IPS DF 19.7 (cell line): ENCODE data around the gene ARHGEF28.

Experiments used
- DNase-seq: peaks from one replicate; pipeline ENCODE4 v3.0.0-alpha.2; 2013; ENCODE audit warnings: low read depth, low spot score

The ARHGEF28 gene

DNA sequence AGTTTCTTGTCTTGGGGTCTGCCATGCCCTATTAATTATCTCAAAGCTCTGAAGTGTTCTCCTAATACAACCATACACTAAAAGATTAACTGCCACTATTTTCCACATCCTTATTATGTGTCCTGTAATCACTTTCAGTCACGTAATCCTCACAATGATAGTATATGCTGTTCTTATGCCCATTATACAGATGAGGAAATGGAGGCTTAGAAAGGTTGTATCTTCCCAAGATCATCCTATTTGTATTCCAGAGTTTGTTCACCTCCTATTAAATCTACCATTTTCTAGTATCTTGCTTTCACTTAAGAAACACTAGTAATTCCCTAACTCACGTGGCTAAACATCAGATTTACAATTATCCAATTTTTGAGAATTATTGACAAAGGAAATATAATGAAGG is 2.9 kb upstream of the ARHGEF28 start:
- no peak for DNase-seq

DNA sequence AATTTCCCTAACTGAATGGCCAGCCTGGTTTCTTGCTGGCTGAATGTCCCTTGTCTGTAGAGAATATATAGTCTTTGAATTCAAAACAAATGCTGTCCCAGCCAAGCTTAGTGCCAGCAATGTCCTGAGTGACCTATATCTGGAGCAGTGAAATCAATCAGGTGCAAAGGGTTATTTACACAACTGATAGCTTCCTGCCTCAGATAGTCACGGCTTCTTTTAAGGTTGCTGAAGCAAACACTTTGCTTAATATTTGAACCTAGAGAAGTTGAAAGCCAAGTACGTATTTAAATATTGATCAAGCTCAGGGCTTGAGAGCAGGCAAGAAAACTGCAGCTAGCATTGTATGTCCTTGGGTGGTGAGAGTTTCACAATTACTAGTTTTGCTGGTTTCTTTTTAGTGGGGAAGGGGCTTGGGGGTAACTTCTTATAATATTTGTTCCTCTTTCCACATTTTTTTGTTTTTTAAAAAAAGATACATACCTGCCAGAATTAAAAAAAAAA is 2.0 kb upstream of the ARHGEF28 start:
- DNase-seq, result no peak

DNA sequence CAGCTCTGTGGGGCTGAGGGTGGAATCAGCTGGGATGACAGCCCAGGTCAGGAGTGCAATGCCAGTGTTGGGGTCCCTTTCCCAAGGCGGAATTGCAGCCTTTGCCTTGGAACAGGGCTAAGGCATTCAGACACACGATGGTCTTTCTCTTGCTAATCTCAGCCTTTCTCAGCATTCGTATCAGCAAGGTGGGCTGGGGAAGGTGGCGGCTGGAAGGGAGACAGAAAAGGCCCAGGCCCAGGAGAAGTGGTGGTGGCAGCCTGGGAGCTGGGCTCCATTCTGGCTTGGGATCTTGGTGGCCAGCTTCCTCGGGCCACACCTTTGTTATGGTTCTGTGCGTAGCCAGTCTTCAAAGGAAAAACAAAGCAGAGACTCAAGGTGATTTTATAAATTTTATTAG is 1.1 kb upstream of the ARHGEF28 start:
- no peak for DNase-seq

DNA sequence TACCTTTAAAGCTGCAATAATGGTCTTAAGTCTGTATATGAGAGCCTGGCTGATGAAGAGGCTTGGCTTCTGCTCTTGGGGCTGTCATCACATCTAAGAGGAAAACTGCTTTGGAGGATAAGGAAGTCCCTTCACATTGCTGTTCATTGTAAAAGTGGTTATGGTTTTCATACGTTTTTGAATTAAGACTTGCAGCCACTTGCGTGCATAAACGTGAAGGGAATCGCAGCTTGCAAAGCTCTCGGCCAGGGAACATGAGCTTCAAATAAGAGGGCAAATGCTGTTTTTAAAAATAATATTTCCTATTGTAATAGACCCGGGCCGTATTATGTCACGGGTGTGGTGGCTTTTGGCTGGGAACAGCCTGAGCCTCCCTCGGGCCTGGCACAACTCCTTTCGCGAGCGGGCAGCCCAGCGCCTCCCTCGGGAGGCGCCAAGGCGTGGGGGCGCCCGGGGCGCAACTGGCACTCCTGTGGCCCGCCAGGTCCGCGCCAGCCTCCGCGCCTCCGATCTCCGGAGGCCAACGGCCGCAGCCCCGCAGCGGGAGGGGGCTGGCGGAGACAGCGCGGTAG is 538 bp upstream of the ARHGEF28 start:
- DNase-seq, result no peak

DNA sequence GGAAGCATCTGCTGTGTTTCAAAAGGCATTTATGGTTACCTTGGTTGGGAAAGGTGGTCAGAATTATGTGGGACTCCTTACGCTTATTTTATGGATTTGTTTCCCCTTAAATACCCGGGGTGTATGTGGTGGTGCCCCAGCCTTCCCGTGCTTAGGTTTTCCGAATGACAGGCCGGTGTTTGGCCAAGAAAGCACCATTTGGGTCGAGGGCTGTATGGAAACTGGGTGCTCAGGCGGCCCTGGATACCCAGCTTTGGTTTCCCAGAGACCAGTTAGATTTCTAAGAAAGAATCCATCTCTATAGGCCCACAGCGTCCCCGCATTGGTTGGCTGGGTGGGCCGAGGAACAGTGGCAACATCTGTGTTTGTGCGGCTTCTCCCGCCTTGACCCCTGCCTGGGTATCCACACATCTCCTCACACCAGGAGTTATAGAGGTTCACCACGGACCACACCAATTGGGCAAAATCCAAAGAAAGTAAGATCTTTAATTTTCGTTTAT is 868 bp downstream of the ARHGEF28 start:
- DNase-seq, result no peak

DNA sequence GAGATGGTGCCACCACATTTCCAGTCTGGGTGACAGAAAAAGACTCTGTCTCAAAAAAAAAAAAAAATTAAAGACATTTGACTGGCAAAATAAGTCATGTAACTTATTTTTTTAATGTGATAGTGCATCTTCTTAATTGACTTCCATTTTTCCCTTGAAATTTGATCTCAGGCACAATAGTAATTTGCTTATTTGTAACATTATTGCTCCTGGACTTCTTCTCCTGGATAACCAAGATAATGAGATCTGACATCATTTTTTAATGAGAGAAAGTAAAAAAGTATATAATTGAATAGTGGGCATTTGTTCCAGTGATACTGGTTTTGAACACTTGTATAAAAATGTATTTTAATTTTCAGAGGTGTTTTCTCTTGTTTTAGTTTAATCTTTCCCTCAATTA is 3.5 kb downstream of the ARHGEF28 start:
- no peak for DNase-seq

DNA sequence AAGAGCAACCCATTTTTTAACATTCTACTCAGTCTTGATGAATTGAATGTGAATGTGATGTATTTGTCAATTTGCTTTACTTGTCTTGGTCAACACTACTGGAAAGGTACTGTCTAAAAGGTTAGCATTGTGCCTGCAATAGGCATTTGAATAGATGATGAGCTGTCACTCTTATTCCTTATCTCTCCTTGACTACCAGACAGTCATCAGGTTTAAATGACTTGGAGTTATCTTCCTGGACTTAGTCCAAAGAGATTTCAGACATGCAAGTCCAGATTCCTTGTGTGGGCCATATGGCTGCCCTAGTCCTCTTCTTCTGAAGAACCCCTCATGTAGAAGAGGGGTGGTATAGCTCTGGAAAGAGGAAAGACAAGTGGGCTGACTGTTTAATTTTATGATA is 4.8 kb downstream of the ARHGEF28 start:
- DNase-seq, result no peak

DNA sequence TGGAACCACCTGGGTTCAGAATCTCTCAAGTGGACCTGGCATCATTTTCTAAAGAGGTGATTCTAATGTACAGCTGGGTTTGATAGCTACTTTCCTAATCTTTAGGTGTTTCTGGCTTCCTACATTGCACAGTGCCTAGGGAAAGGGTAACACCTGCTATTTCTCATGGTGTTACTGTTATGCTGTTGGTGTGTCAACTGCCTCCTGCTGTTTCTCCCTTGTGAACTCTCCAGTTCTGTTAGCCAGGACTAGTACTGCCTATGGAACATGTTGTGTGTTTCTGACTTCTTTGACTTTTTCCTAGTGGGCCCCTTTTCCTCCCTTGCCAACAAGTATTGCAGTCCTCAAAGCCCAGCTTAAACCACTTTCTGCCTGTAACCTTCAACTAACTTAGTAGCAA is 5.5 kb downstream of the ARHGEF28 start:
- no peak for DNase-seq

DNA sequence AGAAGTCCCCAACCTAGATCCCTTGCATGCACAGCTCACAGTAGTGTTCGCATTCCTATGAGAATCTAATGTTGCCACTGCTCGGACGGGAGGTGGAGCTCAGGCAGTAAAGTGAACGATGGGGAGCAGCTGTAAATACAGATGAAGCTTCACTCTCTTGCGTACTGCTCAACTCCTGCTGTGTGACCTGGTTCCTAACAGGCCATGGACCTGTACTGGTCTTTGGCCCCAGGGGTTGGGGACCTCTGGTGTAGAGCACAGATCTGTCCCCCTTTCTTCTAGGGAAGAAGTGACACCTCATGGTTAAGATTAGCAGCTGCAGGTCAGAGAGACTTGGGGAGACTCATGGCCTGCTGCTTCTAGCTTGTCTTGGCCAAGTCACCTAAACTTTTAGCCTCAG is 7.1 kb downstream of the ARHGEF28 start:
- DNase-seq, result peak; percentile 25

DNA sequence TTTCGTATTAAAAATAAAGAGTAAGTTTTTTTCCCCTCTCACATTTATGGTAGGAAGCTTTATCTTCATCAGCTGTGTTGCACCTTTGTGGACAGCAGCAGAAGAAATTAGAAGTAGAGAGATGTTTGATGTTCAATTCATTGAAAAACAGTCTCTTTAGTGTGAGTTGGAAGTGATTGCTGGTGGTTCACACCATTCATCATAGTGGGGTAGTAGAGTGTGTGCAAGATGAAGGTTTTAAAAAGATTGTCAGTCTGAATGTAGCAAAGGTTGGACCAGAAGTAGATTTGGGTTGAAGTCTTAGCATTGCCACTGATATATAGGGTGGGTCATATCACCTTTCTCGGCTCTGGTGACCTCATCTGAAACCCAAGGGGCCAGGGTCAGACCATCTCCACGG is 10.4 kb downstream of the ARHGEF28 start:
- no peak for DNase-seq

DNA sequence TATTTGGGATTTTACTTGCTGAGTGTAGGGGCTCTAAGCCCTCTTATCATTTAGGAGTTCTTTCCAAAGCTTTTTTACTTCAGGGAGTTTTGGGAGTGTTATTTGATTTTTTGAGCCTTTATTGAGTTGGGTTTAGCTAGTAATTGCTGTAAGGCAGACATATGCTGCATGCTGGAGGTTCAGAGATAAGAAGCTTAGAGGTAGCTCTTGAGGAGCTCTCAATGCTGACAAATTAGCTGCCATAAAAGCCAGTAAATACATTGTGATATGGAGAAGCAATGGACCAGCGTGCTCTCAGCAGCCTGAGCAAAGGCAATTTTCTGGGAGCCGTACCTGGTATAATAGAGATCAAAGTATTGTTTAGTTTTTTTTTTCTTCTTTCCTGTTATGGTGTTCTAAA is 11.6 kb downstream of the ARHGEF28 start:
- DNase-seq, result no peak

DNA sequence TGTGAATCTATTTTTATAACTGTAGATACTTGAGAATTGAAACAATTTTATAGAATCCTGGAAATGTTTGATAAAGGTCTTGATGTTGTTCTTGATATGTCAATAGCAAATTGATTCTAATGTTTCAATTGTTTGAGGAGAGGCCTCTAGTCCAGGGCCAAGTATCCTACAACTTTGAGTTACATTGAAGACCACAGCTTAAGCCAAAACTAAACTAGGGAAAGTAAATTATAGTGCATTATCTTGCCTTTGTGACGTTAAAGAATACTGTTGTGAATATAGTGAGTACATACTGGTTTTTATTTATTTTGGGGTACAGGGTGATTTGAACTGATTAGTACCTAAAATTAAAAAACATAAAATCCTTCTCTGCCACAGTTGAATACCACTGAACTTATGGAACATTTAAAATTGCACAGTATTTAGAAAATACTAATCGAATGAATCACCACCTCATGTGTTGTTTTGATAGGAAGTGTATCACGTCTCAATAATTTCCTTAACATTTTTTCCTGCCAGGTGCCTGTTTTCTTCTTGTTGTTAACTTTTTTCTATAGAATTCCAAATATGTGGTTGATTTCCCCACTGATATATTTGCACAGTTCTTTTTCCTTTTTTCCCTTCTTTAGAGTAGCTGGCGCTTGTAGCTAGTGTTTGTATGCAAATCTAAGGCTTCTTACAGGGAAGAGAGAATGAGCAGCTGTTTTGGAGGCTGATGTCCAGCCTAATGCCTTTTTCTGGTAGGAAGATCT is 12.5 kb downstream of the ARHGEF28 start:
- no peak for DNase-seq

DNA sequence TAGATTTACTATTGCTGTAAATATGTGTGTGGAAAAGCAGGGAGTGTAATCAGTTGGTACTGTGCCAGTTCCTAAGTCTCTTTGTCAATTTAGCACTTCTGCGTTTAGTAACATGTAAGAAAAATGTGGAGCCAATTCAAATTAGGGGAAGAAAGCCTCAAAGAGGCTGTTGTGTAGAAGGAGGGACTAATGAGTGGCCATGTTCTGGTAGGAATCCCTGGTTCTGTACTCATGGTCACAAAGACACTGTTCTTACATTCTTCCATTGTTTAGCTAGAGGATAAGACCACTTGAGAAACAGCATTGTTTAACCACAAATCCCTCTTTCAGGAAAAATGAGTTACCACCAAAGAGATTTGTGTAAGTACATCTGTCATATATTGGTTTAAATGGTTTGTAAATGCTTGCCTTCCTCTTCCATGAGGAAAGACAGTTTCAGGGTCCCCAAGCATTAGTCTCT is 14.9 kb downstream of the ARHGEF28 start:
- no peak for DNase-seq

DNA sequence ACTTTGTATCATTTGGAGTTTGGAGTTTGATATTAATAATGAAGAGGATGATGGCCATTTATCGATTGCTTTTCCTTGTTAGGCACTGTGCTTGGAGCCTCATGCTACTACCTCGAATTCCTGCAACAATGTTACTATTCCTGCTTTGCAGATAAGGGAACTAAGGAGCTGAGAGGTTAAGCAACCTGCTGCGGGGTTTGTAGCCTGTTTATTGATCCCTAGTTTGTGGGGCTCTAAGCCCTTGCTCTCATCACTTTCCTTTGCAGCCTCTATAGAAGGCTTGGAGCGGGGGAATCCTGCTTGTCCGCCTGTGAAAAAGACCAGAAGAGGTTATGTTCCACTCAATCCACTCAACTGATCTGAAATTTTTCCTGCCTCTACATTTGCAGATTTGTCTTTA is 15.8 kb downstream of the ARHGEF28 start:
- DNase-seq, result no peak

DNA sequence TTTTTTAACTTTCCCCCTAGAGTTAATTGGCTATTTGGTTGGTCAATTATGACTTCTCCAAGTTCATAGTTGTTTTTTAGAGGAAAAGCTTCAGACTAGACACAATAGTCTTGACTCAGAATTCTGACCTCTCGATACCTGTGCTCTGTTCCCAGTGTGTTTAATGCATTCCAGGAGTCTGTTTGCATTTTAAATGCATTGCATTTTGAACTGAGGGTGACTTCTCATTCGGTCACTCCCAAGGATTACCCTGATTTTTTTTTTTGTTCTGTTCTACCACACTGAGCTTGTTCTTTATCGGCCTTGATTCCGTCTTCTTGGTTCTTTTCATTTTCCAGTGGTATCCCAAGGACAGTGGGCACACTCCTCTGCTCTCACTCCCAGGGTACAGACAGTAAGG is 16.3 kb downstream of the ARHGEF28 start:
- DNase-seq, result no peak

DNA sequence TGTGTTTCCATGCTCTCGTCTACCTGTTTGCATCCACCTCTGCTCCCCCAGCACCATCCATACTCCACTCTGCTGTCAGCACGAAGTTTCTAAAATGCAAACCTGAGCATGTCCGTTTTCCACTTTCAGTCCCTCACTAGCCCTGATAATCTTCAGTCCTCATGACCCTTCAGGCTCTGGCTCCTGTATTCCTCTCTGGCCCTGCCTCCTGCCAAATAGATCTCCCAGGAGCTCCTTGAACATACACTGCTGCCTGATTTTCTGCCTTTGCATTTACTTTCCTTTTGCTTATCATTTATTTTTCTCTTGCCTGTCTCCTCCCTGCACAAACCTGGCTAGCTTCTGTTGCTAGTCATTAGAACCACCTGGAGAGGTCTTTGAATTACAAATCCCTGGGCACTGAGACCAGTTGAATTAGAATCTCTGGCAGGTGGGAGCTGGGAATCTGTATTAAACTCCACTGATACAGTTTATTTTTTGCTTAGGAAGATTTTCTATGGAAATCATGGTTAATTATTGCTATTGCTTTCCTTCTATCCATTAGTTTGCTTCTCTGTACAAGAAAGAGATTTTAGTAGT is 18.5 kb downstream of the ARHGEF28 start:
- DNase-seq, result no peak

DNA sequence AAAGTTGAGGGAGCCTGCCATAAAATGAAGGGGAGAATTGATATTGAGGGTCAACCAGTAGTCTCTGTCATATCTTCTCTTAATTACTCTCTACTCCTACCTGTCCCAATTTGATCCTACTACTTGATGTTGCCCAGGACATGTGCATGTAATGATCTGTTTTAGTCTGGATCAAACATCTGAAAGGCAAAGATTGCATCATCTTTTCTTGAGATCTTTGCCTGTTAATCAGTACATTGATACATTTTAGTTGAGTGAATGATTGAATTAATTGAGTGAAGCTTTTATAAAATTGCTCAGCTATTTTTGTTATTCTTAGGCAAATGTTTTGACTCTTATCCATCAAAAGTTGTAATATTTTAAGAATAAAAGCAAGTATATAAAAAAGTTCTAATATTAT is 21.7 kb downstream of the ARHGEF28 start:
- no peak for DNase-seq

DNA sequence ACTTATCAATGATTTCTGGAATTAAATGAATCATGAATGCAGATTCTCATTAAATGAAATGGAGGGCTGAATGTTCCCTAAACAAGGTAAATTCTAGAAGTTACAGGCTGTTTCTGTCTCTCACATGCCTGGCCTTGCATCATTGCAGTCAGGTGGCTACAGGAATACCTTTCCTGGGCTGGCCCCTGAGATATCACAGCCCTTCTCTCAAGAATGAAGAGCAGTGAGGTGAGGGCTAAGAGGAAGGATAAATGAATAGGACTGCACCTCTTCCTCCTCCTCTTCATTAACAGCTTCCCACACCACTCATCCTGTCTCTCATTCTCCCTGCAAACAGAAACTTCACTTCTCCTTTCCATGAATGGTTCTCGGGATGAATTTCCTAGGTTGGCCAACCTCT is 22.5 kb downstream of the ARHGEF28 start:
- no peak for DNase-seq

DNA sequence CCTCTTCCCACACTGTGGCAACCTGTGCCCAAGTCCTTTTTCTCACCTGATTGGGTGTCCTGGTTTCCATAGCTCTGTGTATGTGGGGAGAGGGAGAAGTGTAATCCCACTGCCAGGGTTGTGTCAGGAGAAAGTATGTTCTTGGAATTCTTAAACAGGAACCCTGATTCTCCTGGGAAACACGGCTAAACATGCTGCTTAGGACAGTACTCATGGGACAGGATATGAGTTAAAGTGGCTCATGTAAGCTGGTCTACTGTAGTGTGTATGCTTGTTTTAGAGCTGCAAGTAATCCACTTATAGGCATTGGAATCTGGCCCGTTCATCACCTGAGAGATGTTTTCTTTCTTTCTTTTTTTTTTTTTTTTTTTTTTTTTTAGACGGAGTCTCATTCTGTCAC is 23.9 kb downstream of the ARHGEF28 start:
- no peak for DNase-seq

DNA sequence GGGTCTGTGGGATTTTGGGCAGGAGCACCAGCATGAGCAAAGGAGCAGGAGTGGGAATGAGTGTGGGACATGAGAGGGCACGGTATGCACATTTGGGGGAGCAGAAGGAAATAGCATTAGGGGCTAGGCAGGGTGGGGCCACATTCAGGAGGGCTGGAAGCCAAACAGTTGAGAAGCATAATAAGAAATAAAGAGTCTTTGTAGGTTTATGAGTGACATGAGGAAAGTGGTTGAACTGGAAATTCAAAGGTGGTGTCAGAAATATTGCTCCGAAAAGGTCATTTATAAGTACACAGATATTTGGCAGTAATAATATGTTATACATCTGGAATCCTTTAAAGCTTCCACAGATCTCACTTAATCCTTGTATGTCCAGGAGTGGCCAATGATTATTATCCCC is 26.4 kb downstream of the ARHGEF28 start:
- DNase-seq, result no peak

DNA sequence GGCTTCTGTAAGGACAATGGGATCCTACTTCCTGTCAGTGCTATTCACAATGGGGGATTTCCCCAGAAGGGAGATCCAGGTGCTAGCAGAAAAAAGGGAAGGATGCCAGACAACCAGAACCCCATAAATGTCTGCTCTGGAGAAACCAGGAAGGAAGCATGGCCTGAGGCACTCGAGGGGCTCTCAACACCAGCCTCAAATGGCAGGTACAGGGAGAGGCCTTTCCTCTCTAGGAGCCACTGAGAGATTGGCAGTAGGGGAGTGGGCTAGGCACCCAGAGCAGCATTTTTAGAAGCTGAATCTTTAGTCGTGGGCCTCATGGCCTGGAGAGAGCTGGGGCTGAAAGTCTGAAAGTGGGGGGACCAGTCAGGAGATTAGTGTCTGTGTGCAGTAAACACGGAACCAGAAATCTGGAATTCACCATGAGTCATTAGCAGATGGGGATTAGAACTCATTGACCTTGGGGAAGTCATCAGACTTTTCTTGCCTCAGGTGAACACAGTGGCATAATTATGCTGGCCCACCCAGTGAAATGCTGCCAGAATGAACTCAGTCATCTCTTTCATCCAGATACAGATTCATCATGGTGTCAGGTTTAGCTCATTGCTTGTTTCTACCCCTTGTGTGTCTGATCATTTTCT is 28.3 kb downstream of the ARHGEF28 start:
- DNase-seq, result no peak

DNA sequence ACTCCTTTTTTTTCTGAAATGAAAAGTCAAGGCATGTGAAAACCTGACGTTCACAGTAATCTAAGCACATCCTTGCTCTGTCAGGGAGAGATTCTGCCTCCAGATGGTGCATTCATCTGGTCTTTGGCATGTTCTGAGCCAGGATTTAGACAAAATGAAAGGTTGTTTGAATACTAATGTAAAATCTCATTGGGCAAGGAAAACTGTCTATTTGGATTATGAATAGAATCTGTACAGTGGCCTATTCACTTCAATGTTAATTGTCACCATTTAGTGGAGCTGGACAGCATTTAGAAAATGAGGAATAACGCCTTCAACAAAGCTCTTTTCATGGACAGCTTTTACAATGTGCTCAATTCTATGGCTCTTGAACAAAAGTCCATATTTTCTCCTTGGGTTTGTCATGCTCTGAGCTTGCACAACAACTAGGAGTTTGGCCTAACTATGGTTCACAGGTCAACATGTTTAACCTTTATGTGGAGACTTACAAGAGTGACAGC is 28.9 kb downstream of the ARHGEF28 start:
- DNase-seq, result no peak
